GM12892 (cell line): ENCODE results near the gene NPHP3.
A peak's percentile ranks its signal among the peaks of the same experiment; 100 is the strongest.
"Not testable (repeated sequence)": the region's sequence is repeated elsewhere in the genome, so short reads cannot be mapped to it uniquely, and the experiment has no call there.

Source experiments
- DNase-seq: peaks from one replicate; pipeline ENCODE4 v3.0.0; 2011; ENCODE audit not compliant: insufficient read length
- FAIRE-seq: peaks from 2 replicates; lab custom pipeline; 2011; peaks lifted over from hg19 to GRCh38; lab: Jason Lieb, UNC
- POLR2A ChIP-seq: IDR thresholded peaks from 2 replicates; pipeline ENCODE4 v1.6.1; 2011; ENCODE audit warnings: low read depth, low read length, control low read depth
- POLR2AphosphoS5 ChIP-seq: IDR thresholded peaks from 2 replicates; pipeline ENCODE4 v1.6.1; 2011; ENCODE audit warnings: low read depth, low read length, control low read depth
- TAF1 ChIP-seq: IDR thresholded peaks from 2 replicates; pipeline ENCODE4 v1.6.1; 2011; ENCODE audit warnings: low read depth, mild to moderate bottlenecking, control low read depth, low read length, borderline replicate concordance

The NPHP3 gene

DNA sequence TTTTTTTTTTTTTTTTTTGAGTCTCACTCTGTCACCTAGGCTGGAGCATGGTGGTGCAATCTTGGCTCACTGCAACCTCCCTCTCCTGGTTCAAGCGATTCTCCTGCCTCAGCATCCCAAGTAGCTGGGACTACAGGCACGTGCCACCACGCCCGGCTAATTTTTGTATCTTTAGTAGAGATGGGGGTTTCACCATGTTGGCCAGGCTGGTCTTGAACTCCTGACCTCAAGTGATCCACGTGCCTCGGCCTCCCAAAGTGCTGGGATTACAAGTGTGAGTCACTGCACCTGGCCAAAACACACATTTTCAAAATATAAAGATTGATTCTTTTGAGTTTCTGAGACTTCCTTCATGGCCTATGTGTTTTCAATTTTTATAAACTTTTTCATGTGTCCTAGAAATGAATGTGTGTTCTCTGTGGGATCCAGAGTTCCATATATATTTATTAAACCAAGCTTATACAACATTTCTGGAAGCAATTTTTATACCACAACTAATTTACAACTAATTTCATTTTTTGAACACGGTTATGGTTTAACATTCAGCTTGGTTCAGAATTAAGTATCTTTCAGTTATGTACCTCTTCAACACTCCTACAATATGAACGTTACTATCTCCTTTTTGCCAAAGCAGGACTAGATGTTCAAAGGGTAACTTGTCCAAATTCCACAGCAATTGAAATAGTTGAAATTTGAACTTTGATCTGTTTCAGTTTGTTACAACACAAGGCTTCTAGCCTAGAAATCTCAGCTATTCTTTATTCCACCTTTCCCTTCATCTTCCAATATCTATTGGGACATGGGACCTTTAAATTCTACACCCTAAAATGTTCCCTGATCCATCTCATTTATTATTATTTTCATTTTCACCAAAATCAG lies 64.1 kb downstream of the NPHP3 start:
- no peak for TF ChIP-seq POLR2A
- no peak for TF ChIP-seq TAF1
- TF ChIP-seq POLR2AphosphoS5: no peak
- FAIRE-seq (no peak), DNase-seq (no peak)

DNA sequence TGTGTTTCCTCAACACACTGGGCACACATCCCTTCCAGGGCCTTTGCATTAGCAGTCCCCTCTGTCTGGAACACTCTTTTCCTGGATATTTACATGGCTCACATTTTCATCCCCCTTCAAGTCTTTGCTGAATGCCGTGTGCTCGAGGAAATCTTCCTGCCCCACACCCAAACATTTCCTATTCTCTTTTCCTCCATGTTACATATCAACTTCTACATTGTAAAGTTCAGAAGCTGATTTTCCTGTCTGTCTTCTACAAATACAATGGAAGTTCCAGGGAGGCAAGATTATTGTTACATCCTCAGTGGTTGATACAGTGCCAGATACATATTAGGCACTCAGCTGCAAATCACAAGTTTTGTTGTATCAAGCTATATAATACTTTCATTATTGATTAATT lies 66.7 kb downstream of the NPHP3 start:
- DNase-seq (no peak), FAIRE-seq (no peak)
- TF ChIP-seq POLR2A: no peak

DNA sequence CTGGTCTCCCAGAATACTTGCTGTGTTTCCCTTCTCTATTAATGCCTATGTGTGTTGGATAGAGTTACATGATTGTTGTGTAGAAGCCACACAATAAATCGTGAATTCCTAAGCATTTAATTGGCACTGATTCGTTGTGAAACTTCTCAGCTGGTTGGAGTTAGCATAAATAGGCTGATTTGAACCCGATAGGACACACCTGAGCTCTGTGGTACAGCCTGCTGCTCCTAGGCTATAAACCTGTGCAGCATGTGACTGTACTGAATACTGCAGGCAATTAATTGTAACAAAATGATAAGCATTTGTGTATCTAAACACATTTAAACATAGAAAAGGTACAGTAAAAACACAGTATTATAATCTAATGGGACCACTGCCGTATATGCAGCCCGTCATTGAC lies 67.5 kb downstream of the NPHP3 start:
- DNase-seq: no peak
- TF ChIP-seq TAF1 (no peak), POLR2AphosphoS5 (no peak), POLR2A (no peak)
- FAIRE-seq: no peak

DNA sequence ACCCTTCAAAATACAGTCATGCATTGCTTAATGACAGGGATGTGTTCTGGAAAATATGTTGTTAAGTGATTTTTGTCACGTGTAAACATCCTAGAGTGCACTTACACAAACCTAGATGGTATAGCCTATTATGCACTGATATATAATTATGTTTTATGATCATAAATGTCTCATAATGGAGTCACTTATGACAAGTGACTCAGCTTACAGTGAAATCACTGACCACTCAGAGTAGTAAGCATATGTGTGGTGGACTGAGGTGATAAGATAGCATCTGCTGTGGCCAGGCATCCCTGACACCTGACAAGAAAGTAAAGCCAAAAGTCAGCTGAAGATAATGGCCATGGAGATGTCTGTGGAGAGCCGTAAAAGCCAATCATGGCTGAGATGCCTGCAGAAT lies 68.0 kb downstream of the NPHP3 start:
- FAIRE-seq (no peak), DNase-seq (no peak)
- TF ChIP-seq POLR2A (no peak), POLR2AphosphoS5 (no peak), TAF1 (no peak)

DNA sequence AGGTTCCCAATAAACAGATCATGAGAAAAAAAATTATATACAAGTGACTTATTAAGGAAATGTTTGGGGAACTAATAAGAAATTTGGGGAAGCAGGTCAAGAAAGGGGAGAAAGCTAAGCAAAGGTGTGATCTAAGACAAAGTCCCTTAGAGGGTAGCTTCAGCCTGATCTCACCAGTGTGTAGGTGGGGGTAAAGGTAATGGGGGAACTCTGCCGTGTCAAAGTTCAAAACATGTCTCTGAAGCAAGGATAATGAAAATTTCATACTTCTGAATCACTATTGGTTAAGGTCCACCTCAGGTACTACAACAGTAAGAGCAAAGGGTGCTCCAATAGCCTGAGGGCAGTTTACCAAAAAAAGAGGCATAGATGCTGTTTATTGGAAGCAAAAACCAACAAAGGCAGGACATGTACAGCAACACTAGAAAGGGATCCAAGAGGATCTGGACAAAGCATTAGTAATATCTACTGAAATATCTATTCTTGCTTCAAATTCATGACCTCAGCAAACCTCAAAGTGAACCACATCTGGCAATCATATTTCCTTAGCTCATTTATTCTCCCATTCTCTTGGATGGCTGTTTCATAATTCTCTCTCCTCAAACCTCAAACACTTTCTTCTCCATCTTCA lies 69.5 kb downstream of the NPHP3 start:
- TF ChIP-seq POLR2A (no peak), POLR2AphosphoS5 (no peak), TAF1 (no peak)
- FAIRE-seq: no peak
- DNase-seq: no peak

DNA sequence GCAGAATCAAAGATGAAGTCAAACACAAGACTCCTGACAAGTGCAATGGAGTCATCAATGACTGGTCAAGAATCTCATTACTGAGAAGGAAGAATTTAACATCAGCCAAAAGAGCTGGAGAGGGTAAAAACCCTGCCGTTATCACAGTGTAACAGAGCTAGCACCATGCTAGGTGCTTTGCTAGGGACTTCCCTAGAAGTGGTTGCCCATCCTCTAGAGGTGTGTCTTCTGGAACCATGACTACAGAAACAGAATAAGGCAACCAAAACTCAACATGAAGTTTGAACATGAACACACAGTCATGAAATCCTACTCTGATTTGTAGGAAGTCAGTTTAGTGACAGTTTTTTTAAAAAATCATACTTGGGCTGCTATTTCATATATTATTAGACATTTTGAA lies 72.1 kb downstream of the NPHP3 start:
- no peak for FAIRE-seq
- no peak for DNase-seq
- TF ChIP-seq POLR2AphosphoS5: no peak
- no peak for TF ChIP-seq POLR2A
- TF ChIP-seq TAF1: no peak

DNA sequence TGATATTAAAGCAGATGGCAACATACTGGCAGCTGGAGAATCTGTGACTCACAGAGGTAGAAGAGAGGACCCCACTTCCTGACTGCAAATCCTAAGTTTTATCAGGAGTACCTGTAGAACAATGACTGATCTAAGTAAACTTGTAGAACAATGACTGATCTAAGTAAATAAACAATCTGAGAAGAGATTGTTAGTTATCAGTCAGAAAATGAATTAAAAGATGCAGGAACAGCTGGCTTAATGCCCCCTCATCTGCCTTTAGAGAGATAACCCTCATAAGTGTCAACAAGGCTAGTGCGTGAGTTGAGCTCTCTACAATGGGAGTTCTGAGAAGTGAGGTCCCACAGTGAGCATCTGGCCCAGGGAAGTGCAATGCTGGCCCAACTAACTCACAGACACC lies 77.2 kb downstream of the NPHP3 start:
- DNase-seq (no peak), FAIRE-seq (no peak)
- TF ChIP-seq POLR2A (no peak), TAF1 (no peak), POLR2AphosphoS5 (no peak)

DNA sequence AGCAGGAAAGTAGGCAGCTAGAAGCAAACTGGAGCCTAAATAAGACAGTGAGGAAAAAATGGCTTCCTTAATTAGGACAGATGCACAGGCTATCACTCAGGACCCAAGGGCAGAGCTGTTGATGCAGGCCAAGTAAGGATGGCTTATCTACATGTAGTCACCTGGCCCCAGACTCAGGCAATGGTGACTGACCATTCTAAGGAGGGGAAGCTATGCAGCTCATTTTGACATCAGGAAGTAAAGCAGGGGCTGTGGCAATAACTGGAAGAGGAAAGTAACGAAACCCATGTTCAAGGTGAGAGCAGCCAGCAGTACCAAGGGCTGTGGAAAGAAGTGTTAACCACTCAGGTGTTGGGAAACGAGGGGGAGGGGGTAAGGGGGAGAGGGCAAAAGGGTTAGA lies 78.8 kb downstream of the NPHP3 start:
- FAIRE-seq: no peak
- no peak for DNase-seq
- no peak for TF ChIP-seq POLR2A
- TF ChIP-seq TAF1: no peak

DNA sequence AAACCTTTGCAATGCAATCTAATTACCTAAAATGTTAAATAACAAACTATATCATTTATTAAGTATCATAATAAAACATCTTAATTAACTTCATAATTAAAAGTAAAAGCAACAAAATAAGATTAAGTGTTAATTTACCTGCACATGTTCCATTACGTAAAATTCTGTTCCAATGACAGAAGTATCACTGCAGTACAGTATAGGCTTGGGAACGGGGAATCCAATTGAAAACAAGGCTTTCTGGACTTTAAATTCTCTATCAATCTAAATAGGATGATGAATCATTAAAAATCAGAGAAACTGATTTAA lies 79.7 kb downstream of the NPHP3 start:
- TF ChIP-seq TAF1 (no peak), POLR2A (no peak), POLR2AphosphoS5 (no peak)
- DNase-seq (no peak), FAIRE-seq (no peak)

DNA sequence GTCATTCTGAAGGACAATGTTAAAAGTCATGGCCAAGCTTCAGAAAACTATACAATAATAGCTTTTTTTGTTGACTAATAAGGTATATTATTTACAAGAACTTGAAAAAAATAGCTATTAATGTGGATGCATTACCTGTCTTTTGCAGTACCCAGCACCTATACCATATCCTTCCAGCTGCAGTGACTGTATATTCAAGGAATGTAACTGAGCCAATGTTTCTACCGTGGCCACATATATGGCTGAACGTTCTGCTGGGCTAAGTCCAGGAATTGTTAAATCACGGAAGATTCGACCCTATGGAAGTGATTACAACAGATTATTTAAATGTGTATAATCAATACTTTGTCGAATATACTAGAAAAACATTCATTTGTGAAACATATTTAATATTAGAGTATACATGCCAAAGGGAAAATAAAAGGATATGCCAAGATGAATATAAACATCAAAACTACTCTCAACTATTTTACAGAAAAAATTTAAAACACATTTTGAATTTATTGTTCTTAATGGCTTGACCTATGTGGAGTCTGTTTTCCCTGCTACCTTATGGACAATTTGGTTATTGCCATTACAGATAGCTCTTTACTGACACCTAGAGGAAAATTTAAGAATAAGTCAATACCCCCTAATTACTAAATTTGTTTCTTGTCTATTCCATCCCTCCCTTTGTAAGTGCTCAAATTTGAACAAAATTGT lies 80.2 kb downstream of the NPHP3 start:
- TF ChIP-seq TAF1: no peak
- TF ChIP-seq POLR2A: no peak
- TF ChIP-seq POLR2AphosphoS5: no peak
- peak; percentile 80 for FAIRE-seq
- no peak for DNase-seq

DNA sequence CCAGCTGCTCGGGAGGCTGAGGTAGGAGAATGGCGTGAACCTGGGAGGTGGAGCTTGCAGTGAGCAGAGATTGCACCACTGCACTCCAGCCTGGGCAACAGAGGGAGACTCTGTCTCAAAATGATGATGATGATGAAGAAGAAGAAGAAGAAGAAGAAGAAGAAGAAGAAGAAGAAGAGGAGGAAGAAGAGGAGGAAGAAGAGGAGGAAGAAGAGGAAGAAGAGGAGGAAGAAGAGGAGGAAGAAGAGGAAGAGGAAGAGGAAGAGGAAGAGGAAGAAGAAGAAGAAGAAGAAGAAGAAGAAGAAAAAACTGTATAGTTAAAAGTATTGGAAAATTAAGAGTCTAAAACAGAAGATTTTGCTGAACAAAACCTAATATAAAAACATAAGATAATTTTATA lies 80.8 kb downstream of the NPHP3 start:
- not testable (repeated sequence) for DNase-seq, FAIRE-seq

DNA sequence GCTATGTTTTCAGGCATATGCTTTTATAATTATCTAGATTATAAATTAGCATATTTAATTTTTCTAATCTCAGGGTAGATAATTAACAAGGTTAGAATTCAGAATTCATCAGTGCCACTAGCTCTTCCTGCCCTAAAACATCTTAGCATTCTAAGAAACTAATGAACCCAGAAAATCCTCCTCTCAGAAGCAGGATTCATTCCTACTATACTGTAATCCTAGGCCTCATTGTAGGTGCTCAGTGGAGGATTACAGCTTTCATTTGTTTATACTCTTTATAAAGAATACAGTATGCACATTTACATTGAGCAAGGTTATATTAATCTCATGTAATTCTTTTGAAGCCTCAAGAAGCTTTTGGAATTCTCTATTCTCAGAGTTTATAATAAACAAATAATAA lies 83.5 kb downstream of the NPHP3 start:
- TF ChIP-seq POLR2AphosphoS5: no peak
- DNase-seq (no peak), FAIRE-seq (no peak)

DNA sequence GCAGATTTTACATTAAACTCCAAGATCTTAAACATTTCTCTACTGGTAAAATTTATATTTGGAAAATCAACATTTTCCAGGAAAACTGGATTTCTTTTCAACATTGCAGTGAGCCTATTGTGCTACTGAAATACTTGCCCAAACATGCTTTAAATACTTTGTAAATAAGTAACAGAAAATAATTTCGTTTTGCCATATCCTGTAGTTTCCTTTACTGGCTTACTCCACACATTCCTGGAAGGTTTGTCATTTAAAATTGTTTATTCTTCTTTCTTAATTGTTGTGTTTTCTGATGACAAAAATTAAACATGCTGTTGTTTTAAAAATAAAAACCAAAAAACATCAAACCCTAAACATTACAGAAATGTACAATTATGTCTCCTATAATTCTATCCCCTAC lies 84.6 kb downstream of the NPHP3 start:
- FAIRE-seq: no peak
- TF ChIP-seq POLR2A: no peak
- no peak for TF ChIP-seq TAF1
- no peak for TF ChIP-seq POLR2AphosphoS5
- no peak for DNase-seq
